ENCODE measurements around the gene ITGA8.
A peak's percentile ranks its signal among the peaks of the same experiment; 100 is the strongest.
"Not testable (repeated sequence)": the region's sequence is repeated elsewhere in the genome, so short reads cannot be mapped to it uniquely, and the experiment has no call there.

The ITGA8 gene

DNA sequence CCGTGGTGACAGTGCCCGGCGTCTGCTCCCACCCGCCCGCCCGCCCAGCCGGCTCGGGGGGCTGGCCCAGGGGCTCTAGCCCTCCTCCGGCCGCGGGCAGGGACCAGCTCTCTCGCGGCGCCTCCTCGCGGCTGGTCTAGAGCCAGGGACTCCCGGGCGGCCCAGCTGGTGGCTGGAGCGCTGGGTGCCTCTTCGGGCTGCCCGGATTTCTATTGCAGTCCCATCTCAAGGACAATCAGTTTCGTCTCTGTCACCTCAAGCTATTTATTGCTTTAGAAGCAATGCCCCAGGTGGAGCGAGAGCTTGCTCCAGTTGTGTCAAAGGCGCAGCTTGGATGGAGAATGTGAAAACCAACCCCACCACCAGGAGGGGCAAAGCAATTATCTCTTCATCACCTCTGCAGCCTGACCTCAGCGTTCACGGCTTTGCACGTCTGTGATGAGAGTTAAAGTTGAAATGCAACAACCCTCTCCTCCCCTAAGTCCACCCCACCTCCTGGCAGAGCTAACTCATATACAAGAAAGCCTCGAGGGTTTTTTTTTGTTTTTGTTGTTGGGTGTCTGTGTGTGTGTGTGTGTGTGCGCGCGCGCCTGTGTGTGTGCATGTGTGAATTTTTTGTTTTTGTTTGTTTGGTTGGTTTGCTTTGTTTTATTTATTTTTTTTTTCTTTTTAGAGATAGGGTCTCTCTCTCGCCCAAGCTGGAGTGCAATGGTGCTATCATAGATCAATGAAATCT is at the start of gene ITGA8:
Gene ITGA8, minus strand, starts transcription at position 24 of the 736 bp plus-strand sequence. CDS start 151 bp downstream, outside the sequence.
- Histone ChIP-seq H3K36me3 (ENCODE audit: control insufficient read depth, insufficient read depth, low read length) (no peaks in the 10 kb centered on the region), H3K4me1 (ENCODE audit: control insufficient read depth, insufficient read depth, low read length) (no peaks in the 10 kb centered on the region), H3K4me3 (ENCODE audit: low read depth, low read length) (peak within 1 kb of the TSS; percentile 65), H3K27ac (ENCODE audit: low read depth, low read length) (no peak within 1 kb of the TSS), H3K9me3 (ENCODE audit: control insufficient read depth, insufficient read depth, low read length) (no peaks in the 10 kb centered on the region), H3K9ac (ENCODE audit: low read depth, low read length) (no peak within 1 kb of the TSS), H3K27me3 (ENCODE audit: control insufficient read depth, insufficient read depth, low read length) (peaks cover 43% of the 10 kb centered on the region)

DNA sequence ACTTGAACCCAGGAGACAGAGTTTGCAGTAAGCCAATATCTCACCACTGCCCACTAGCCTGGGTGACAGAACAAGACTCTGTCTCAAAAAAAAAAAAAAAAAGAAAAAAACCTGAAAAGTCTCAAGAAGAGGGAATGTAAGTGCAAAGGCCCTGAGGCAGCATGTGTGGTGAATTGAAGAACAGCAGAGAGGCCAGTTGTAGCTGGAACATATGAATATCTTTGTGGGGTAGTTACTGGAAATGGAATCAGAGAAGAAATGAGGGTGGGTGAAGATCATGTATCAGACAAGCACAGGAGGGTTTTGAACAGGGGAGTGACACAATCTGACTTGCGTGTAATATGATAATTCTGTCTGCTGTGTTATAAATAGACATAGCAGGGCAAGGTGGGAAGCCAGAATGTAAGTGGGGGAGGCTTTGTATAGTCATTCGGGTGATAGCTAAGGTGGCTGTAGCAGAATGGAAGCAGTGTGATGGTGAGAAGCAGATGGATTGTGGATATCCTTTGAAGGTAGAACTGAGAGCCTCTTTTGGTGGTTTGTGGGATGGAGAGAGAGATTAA is 45.3 kb upstream of the ITGA8 start:
- no peak overlapping the region for H3K4me3 ChIP-seq (ENCODE audit: low read depth, low read length)

DNA sequence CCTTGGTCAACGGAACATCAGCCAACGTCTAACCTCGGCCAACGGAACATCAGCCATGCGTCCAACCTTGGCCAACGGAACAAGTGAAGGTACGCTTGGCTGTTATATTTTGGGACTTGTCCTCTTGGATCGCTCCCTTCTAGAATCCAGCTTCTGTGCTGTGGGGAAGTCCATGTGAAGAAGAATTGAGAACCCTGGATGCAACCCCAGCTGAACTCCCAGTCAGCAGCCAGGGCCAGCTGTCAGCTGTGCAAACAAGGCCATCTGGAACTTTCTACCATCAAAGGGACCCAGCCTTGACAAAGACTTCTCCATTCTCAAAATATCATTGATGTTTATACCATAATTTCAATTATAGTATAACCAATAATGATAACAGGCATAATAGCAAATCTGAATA is 43.3 kb upstream of the ITGA8 start:
- H3K9ac ChIP-seq (ENCODE audit: low read depth, low read length) = no peak overlapping the region
- no peaks in the 10 kb centered on the region for H3K27me3 ChIP-seq (ENCODE audit: control insufficient read depth, insufficient read depth, low read length)
- H3K36me3 ChIP-seq (ENCODE audit: control insufficient read depth, insufficient read depth, low read length) = no peaks in the 10 kb centered on the region
- H3K9me3 ChIP-seq (ENCODE audit: control insufficient read depth, insufficient read depth, low read length) = no peaks in the 10 kb centered on the region
- no peak overlapping the region for H3K4me3 ChIP-seq (ENCODE audit: low read depth, low read length)
- no peaks in the 10 kb centered on the region for H3K4me1 ChIP-seq (ENCODE audit: control insufficient read depth, insufficient read depth, low read length)
- H3K27ac ChIP-seq (ENCODE audit: low read depth, low read length) = no peak overlapping the region

More for the DNA sequence above, 45.3 kb upstream of the ITGA8 start:
- H3K27ac ChIP-seq (ENCODE audit: low read depth, low read length) = no peak overlapping the region
- H3K9me3 ChIP-seq (ENCODE audit: control insufficient read depth, insufficient read depth, low read length) = no peaks in the 10 kb centered on the region
- no peaks in the 10 kb centered on the region for H3K27me3 ChIP-seq (ENCODE audit: control insufficient read depth, insufficient read depth, low read length)
- no peaks in the 10 kb centered on the region for H3K4me1 ChIP-seq (ENCODE audit: control insufficient read depth, insufficient read depth, low read length)
- H3K36me3 ChIP-seq (ENCODE audit: control insufficient read depth, insufficient read depth, low read length) = no peaks in the 10 kb centered on the region
- no peak overlapping the region for H3K9ac ChIP-seq (ENCODE audit: low read depth, low read length)

DNA sequence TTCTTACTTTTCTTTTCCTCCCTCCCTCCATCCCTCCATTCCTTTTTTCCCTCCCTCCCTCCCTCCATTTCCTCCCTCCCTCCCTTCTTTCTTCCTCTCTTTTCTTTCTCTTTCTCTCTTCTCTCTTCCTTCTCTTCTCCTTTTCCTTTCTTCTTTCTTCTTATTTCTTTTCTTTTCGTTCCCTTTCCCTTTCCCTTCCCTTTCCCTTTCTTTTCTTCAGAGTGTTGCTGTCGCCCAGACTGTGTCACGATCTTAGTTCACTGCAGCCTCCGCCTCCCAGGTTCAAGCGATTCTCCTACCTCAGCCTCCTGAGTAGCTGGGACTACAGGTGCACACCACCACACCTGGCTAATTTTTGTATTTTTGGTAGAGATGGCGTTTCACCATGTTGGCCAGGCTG is 42.5 kb upstream of the ITGA8 start:
- not testable (repeated sequence) for H3K4me3 ChIP-seq (ENCODE audit: low read depth, low read length); H3K9me3 ChIP-seq (ENCODE audit: control insufficient read depth, insufficient read depth, low read length); H3K27ac ChIP-seq (ENCODE audit: low read depth, low read length); H3K27me3 ChIP-seq (ENCODE audit: control insufficient read depth, insufficient read depth, low read length); H3K36me3 ChIP-seq (ENCODE audit: control insufficient read depth, insufficient read depth, low read length); H3K9ac ChIP-seq (ENCODE audit: low read depth, low read length); H3K4me1 ChIP-seq (ENCODE audit: control insufficient read depth, insufficient read depth, low read length)

DNA sequence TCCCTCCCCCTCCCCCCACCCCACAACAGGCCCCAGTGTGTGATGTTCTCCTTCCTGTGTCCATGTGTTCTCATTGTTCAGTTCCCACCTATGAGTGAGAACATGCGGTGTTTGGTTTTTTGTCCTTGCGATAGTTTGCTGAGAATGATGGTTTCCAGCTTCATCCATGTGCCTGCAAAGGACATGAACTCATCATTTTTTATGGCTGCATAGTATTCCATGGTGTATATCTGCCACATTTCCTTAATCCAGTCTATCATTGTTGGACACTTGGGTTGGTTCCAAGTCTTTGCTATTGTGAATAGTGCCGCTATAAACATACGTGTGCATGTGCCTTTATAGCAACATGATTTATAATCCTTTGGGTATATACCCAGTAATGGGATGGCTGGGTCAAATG is 41.5 kb upstream of the ITGA8 start:
- not testable (repeated sequence) for H3K9me3 ChIP-seq (ENCODE audit: control insufficient read depth, insufficient read depth, low read length); H3K36me3 ChIP-seq (ENCODE audit: control insufficient read depth, insufficient read depth, low read length); H3K27me3 ChIP-seq (ENCODE audit: control insufficient read depth, insufficient read depth, low read length); H3K4me3 ChIP-seq (ENCODE audit: low read depth, low read length); H3K4me1 ChIP-seq (ENCODE audit: control insufficient read depth, insufficient read depth, low read length); H3K27ac ChIP-seq (ENCODE audit: low read depth, low read length); H3K9ac ChIP-seq (ENCODE audit: low read depth, low read length)

DNA sequence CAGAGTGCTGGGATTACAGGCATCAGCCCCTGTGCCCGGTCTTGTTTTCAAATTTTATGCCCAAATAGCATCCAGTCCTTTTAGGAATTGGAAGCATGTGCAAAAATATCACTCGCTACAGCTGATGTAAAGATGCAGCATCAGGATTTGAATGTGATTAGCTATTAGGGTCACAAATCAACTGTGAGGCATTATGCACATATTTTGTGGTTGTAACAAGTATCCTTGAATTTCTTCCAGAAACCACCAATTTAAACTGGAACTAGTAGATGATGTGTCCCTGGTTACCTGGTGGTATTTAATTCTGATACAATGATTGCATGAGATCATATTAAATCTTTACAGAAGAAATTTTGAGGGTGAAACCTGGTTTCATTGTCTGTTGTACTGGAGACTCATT is 41.0 kb upstream of the ITGA8 start:
- H3K36me3 ChIP-seq (ENCODE audit: control insufficient read depth, insufficient read depth, low read length) = no peaks in the 10 kb centered on the region
- no peak overlapping the region for H3K9ac ChIP-seq (ENCODE audit: low read depth, low read length)

DNA sequence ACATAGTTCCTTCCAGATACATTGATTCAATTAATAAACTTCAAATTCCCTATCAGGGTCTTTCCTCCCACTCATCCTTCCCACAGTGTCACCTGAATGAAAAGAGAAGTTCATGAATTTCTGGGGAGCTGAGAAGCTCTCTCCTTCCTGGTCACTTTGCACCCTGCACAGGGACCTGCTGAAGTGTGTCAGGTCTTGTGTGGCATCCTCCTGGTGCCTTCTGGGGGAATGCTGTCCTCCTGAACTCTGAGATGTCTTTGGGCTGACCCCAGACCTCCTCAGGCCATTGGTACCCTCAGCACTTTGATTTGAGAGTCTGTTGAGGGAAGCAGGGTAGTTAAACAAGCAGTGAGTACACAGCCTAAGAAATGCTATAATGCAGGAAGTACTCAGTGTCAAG is 39.5 kb upstream of the ITGA8 start:
- Histone ChIP-seq H3K9ac (ENCODE audit: low read depth, low read length) (no peak overlapping the region), H3K4me3 (ENCODE audit: low read depth, low read length) (no peak overlapping the region), H3K4me1 (ENCODE audit: control insufficient read depth, insufficient read depth, low read length) (no peaks in the 10 kb centered on the region), H3K27ac (ENCODE audit: low read depth, low read length) (no peak overlapping the region), H3K27me3 (ENCODE audit: control insufficient read depth, insufficient read depth, low read length) (no peaks in the 10 kb centered on the region), H3K36me3 (ENCODE audit: control insufficient read depth, insufficient read depth, low read length) (no peaks in the 10 kb centered on the region), H3K9me3 (ENCODE audit: control insufficient read depth, insufficient read depth, low read length) (no peaks in the 10 kb centered on the region)

More for the DNA sequence above, 41.0 kb upstream of the ITGA8 start:
- Histone ChIP-seq H3K27ac (ENCODE audit: low read depth, low read length) (no peak overlapping the region), H3K9me3 (ENCODE audit: control insufficient read depth, insufficient read depth, low read length) (no peaks in the 10 kb centered on the region), H3K27me3 (ENCODE audit: control insufficient read depth, insufficient read depth, low read length) (no peaks in the 10 kb centered on the region), H3K4me3 (ENCODE audit: low read depth, low read length) (no peak overlapping the region), H3K4me1 (ENCODE audit: control insufficient read depth, insufficient read depth, low read length) (no peaks in the 10 kb centered on the region)

DNA sequence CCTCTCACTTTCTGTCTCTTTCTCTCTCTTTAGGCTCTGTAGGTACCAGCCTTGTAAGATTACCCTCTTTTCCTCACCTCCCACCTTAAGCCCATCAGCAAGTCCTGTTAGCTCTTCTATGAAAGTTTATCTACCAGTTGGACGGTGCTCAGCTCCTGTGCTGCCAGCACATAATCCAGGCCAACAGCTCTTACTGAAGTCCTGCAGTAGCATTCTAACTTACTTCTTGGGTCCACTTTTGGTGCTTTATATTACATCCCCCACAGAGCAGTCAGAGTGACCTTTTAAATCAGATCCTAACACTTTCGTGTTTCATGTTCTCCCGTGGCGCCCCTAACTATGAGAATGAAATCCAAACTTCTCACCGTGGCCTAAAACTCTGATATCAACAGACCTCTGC is 38.9 kb upstream of the ITGA8 start:
- H3K9ac ChIP-seq (ENCODE audit: low read depth, low read length) = no peak overlapping the region
- H3K9me3 ChIP-seq (ENCODE audit: control insufficient read depth, insufficient read depth, low read length) = no peaks in the 10 kb centered on the region
- no peaks in the 10 kb centered on the region for H3K27me3 ChIP-seq (ENCODE audit: control insufficient read depth, insufficient read depth, low read length)
- no peaks in the 10 kb centered on the region for H3K36me3 ChIP-seq (ENCODE audit: control insufficient read depth, insufficient read depth, low read length)
- no peak overlapping the region for H3K27ac ChIP-seq (ENCODE audit: low read depth, low read length)
- H3K4me1 ChIP-seq (ENCODE audit: control insufficient read depth, insufficient read depth, low read length) = no peaks in the 10 kb centered on the region
- no peak overlapping the region for H3K4me3 ChIP-seq (ENCODE audit: low read depth, low read length)

DNA sequence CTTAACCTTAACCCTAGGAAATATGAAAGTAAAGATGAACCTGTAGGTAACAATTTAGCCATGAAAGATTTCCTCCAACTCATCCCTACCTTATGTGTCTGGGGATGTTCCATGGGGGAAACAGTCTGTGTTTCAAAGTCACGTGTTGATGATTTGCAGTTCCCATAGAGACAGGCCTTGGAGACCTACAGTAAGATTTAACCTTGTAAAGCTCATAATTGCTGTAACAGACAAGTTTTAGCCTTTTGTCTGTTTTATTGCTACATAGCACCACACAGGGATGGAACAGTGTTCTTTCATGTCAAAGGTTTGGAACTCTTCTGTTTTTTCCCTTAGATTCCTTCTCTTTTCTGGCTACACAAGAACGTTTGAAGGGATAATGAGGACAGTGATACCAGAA is 35.2 kb upstream of the ITGA8 start:
- H3K9ac ChIP-seq (ENCODE audit: low read depth, low read length) = no peak overlapping the region
- H3K36me3 ChIP-seq (ENCODE audit: control insufficient read depth, insufficient read depth, low read length) = no peaks in the 10 kb centered on the region
- no peaks in the 10 kb centered on the region for H3K9me3 ChIP-seq (ENCODE audit: control insufficient read depth, insufficient read depth, low read length)
- H3K27me3 ChIP-seq (ENCODE audit: control insufficient read depth, insufficient read depth, low read length) = no peaks in the 10 kb centered on the region
- H3K4me3 ChIP-seq (ENCODE audit: low read depth, low read length) = no peak overlapping the region
- no peaks in the 10 kb centered on the region for H3K4me1 ChIP-seq (ENCODE audit: control insufficient read depth, insufficient read depth, low read length)
- H3K27ac ChIP-seq (ENCODE audit: low read depth, low read length) = no peak overlapping the region

DNA sequence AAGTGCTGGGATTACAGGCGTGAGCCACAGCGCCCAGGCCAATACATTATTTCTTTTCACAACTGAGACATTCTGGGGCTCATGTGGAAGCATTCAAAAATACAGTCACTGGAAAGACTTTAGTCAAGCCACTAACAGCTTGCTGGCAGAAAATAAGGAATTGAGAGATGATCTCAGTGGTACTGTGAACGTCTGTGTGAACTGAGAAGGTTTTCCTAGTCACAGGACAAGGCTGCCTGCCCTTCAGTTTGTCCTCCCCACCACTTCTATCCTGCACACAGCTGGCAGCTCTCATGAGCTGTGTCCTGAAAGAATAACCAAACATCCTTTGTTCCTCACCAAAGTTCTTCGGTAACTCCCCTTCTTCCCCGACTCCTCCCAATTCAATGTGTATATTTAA is 31.3 kb upstream of the ITGA8 start:
- H3K36me3 ChIP-seq (ENCODE audit: control insufficient read depth, insufficient read depth, low read length) = no peaks in the 10 kb centered on the region

DNA sequence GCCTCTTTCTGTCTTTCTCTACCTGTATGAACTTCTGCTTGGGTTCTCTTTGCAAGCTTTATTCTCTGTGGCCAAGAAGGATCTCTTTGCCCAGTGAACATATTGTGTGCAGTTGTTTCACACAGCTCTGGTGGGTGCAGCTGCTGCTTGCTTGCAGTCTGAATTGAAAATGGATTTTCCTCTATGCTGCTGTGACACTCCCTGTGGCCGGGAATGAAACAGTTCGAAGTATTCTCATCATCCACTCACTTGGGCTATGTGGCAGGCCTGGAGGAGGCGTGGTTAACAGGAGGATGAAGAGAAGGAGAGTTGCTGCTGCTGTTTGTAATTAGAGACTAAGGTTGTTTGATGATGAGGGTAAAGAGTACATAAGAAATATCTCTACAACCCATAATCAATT is 28.4 kb upstream of the ITGA8 start:
- Histone ChIP-seq H3K9ac (ENCODE audit: low read depth, low read length) (no peak overlapping the region), H3K36me3 (ENCODE audit: control insufficient read depth, insufficient read depth, low read length) (no peaks in the 10 kb centered on the region), H3K9me3 (ENCODE audit: control insufficient read depth, insufficient read depth, low read length) (no peaks in the 10 kb centered on the region), H3K27me3 (ENCODE audit: control insufficient read depth, insufficient read depth, low read length) (no peaks in the 10 kb centered on the region), H3K27ac (ENCODE audit: low read depth, low read length) (no peak overlapping the region), H3K4me1 (ENCODE audit: control insufficient read depth, insufficient read depth, low read length) (no peaks in the 10 kb centered on the region), H3K4me3 (ENCODE audit: low read depth, low read length) (no peak overlapping the region)

More for the DNA sequence above, 31.3 kb upstream of the ITGA8 start:
- Histone ChIP-seq H3K4me3 (ENCODE audit: low read depth, low read length) (no peak overlapping the region), H3K27me3 (ENCODE audit: control insufficient read depth, insufficient read depth, low read length) (no peaks in the 10 kb centered on the region), H3K9ac (ENCODE audit: low read depth, low read length) (no peak overlapping the region), H3K9me3 (ENCODE audit: control insufficient read depth, insufficient read depth, low read length) (no peaks in the 10 kb centered on the region), H3K4me1 (ENCODE audit: control insufficient read depth, insufficient read depth, low read length) (no peaks in the 10 kb centered on the region), H3K27ac (ENCODE audit: low read depth, low read length) (no peak overlapping the region)
